ENCODE data around the gene COL10A1.
"Not testable (repeated sequence)": the region's sequence is repeated elsewhere in the genome, so short reads cannot be mapped to it uniquely, and the experiment has no call there.

The COL10A1 gene

GRCh38 chr6:116096048-116096759 lies 29.7 kb downstream of the COL10A1 start:
- H4K91ac ChIP-seq (ENCODE audit: low read depth, low read length); H2BK120ac ChIP-seq (ENCODE audit: insufficient read depth, low read length, poor library complexity); H3K79me1 ChIP-seq (ENCODE audit: low read length); H2AK5ac ChIP-seq (ENCODE audit: low read length); DNase-seq; H4K12ac ChIP-seq (ENCODE audit: low read depth, low read length); H3K27me3 ChIP-seq (ENCODE audit: insufficient read depth, low read length); H3K23ac ChIP-seq (ENCODE audit: low read length); H3K14ac ChIP-seq (ENCODE audit: low read length); H2BK5ac ChIP-seq (ENCODE audit: low read depth, low read length, poor library complexity); H3K79me2 ChIP-seq (ENCODE audit: control insufficient read depth, insufficient read depth, low read length, poor library complexity); H2BK12ac ChIP-seq (ENCODE audit: low read length); H3K27ac ChIP-seq (ENCODE audit: low read depth, low read length); H3K9me3 ChIP-seq (ENCODE audit: insufficient read depth, low read depth, low read length); H3K4me2 ChIP-seq (ENCODE audit: low read length); H3K4me1 ChIP-seq (ENCODE audit: control insufficient read depth in 1 of 2, insufficient read depth in 2 of 2, low read length in 2 of 2); H3K18ac ChIP-seq (ENCODE audit: low read length); H3K4ac ChIP-seq (ENCODE audit: low read depth, low read length); H3K4me3 ChIP-seq (ENCODE audit: low read depth, low read length); H2AFZ ChIP-seq (ENCODE audit: insufficient read depth, low read length, poor library complexity); H3K36me3 ChIP-seq (ENCODE audit: control insufficient read depth in 1 of 2, insufficient read depth in 2 of 2, low read length in 2 of 2); H4K8ac ChIP-seq (ENCODE audit: low read depth, low read length); H3K9ac ChIP-seq (ENCODE audit: low read length): not testable (repeated sequence)
- WGBS (ENCODE audit: extremely low coverage, insufficient coverage, insufficient read length): no CpG with 5 or more reads among the region's 9 CpGs

GRCh38 chr6:116094041-116094440 lies 31.9 kb downstream of the COL10A1 start:
- WGBS (ENCODE audit: extremely low coverage, insufficient coverage, insufficient read length): no CpG with 5 or more reads among the region's 7 CpGs
- no peaks in the 10 kb centered on the region for H3K27me3 ChIP-seq (ENCODE audit: insufficient read depth, low read length)
- H3K18ac ChIP-seq (ENCODE audit: low read length): no peak overlapping the region
- no peak overlapping the region for H3K4me3 ChIP-seq (ENCODE audit: low read depth, low read length)
- H3K23ac ChIP-seq (ENCODE audit: low read length): no peak overlapping the region
- H2AK5ac ChIP-seq (ENCODE audit: low read length): no peak overlapping the region
- no peak overlapping the region for H3K9ac ChIP-seq (ENCODE audit: low read length)
- H3K4me1 ChIP-seq (ENCODE audit: control insufficient read depth in 1 of 2, insufficient read depth in 2 of 2, low read length in 2 of 2): no peaks in the 10 kb centered on the region
- no peak overlapping the region for H2BK120ac ChIP-seq (ENCODE audit: insufficient read depth, low read length, poor library complexity)
- no peak overlapping the region for H4K91ac ChIP-seq (ENCODE audit: low read depth, low read length)
- H4K12ac ChIP-seq (ENCODE audit: low read depth, low read length): no peak overlapping the region
- DNase-seq: no peak
- no peaks in the 10 kb centered on the region for H3K9me3 ChIP-seq (ENCODE audit: insufficient read depth, low read depth, low read length)
- H3K4ac ChIP-seq (ENCODE audit: low read depth, low read length): no peak overlapping the region
- H4K8ac ChIP-seq (ENCODE audit: low read depth, low read length): no peak overlapping the region
- no peak overlapping the region for H3K27ac ChIP-seq (ENCODE audit: low read depth, low read length)
- H3K79me2 ChIP-seq (ENCODE audit: control insufficient read depth, insufficient read depth, low read length, poor library complexity): no peaks in the 10 kb centered on the region
- no peak overlapping the region for H2BK5ac ChIP-seq (ENCODE audit: low read depth, low read length, poor library complexity)
- no peak overlapping the region for H3K14ac ChIP-seq (ENCODE audit: low read length)
- no peak overlapping the region for H3K4me2 ChIP-seq (ENCODE audit: low read length)
- H2AFZ ChIP-seq (ENCODE audit: insufficient read depth, low read length, poor library complexity): no peak overlapping the region
- no peaks in the 10 kb centered on the region for H3K79me1 ChIP-seq (ENCODE audit: low read length)
- no peaks in the 10 kb centered on the region for H3K36me3 ChIP-seq (ENCODE audit: control insufficient read depth in 1 of 2, insufficient read depth in 2 of 2, low read length in 2 of 2)
- no peak overlapping the region for H2BK12ac ChIP-seq (ENCODE audit: low read length)

DNA sequence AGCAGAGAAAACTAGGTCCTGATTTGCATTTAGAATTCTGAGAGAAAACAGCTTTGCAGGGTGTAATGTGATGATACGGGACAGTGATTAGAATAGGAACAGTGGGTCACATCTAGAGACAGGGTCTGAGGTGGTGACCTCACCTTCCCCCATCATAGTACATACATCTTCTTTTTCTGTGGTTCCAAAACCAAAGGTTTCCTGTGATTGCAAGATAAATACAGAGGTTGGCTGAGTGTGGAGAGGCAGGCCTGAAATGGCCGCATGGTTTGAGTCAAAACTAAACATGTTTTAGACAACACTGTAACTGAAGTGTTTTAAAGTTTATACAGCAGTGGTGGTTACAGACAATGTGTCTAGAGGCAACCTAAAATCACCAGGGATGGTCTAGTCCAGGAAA lies 35.7 kb downstream of the COL10A1 start:
- Histone ChIP-seq H3K18ac (ENCODE audit: low read length) (no peak overlapping the region), H3K27me3 (ENCODE audit: insufficient read depth, low read length) (no peaks in the 10 kb centered on the region), H4K8ac (ENCODE audit: low read depth, low read length) (no peak overlapping the region), H3K4ac (ENCODE audit: low read depth, low read length) (no peak overlapping the region), H2BK12ac (ENCODE audit: low read length) (no peak overlapping the region), H3K4me3 (ENCODE audit: low read depth, low read length) (no peak overlapping the region), H3K9ac (ENCODE audit: low read length) (no peak overlapping the region), H4K12ac (ENCODE audit: low read depth, low read length) (no peak overlapping the region), H2BK5ac (ENCODE audit: low read depth, low read length, poor library complexity) (no peak overlapping the region), H4K91ac (ENCODE audit: low read depth, low read length) (no peak overlapping the region), H3K27ac (ENCODE audit: low read depth, low read length) (no peak overlapping the region), H2BK120ac (ENCODE audit: insufficient read depth, low read length, poor library complexity) (no peak overlapping the region), H3K9me3 (ENCODE audit: insufficient read depth, low read depth, low read length) (no peaks in the 10 kb centered on the region), H2AFZ (ENCODE audit: insufficient read depth, low read length, poor library complexity) (no peak overlapping the region), H3K4me2 (ENCODE audit: low read length) (no peak overlapping the region), H3K79me1 (ENCODE audit: low read length) (no peaks in the 10 kb centered on the region), H3K79me2 (ENCODE audit: control insufficient read depth, insufficient read depth, low read length, poor library complexity) (no peaks in the 10 kb centered on the region), H3K4me1 (ENCODE audit: control insufficient read depth in 1 of 2, insufficient read depth in 2 of 2, low read length in 2 of 2) (peaks cover 2 to 4% of the 10 kb centered on the region in 2 experiments), H3K23ac (ENCODE audit: low read length) (no peak overlapping the region), H3K14ac (ENCODE audit: low read length) (no peak overlapping the region), H2AK5ac (ENCODE audit: low read length) (no peak overlapping the region), H3K36me3 (ENCODE audit: control insufficient read depth in 1 of 2, insufficient read depth in 2 of 2, low read length in 2 of 2) (no peaks in the 10 kb centered on the region)
- no CpG with 5 or more reads among the region's 2 CpGs for WGBS (ENCODE audit: extremely low coverage, insufficient coverage, insufficient read length)
- DNase-seq: no peak

- Histone ChIP-seq H3K23ac (ENCODE audit: low read length) (no peak overlapping the region), H3K27me3 (ENCODE audit: insufficient read depth, low read length) (no peaks in the 10 kb centered on the region), H3K4ac (ENCODE audit: low read depth, low read length) (no peak overlapping the region), H3K79me1 (ENCODE audit: low read length) (no peaks in the 10 kb centered on the region), H2BK12ac (ENCODE audit: low read length) (no peak overlapping the region), H3K4me2 (ENCODE audit: low read length) (no peak overlapping the region), H4K8ac (ENCODE audit: low read depth, low read length) (no peak overlapping the region), H3K9me3 (ENCODE audit: insufficient read depth, low read depth, low read length) (no peaks in the 10 kb centered on the region), H2BK120ac (ENCODE audit: insufficient read depth, low read length, poor library complexity) (no peak overlapping the region), H3K79me2 (ENCODE audit: control insufficient read depth, insufficient read depth, low read length, poor library complexity) (no peaks in the 10 kb centered on the region), H4K91ac (ENCODE audit: low read depth, low read length) (no peak overlapping the region), H3K4me1 (ENCODE audit: control insufficient read depth in 1 of 2, insufficient read depth in 2 of 2, low read length in 2 of 2) (peaks cover 2 to 4% of the 10 kb centered on the region in 2 experiments), H2BK5ac (ENCODE audit: low read depth, low read length, poor library complexity) (no peak overlapping the region), H3K14ac (ENCODE audit: low read length) (no peak overlapping the region), H2AK5ac (ENCODE audit: low read length) (no peak overlapping the region), H2AFZ (ENCODE audit: insufficient read depth, low read length, poor library complexity) (no peak overlapping the region), H3K18ac (ENCODE audit: low read length) (no peak overlapping the region), H3K27ac (ENCODE audit: low read depth, low read length) (no peak overlapping the region), H3K36me3 (ENCODE audit: control insufficient read depth in 1 of 2, insufficient read depth in 2 of 2, low read length in 2 of 2) (no peaks in the 10 kb centered on the region), H3K9ac (ENCODE audit: low read length) (no peak overlapping the region), H4K12ac (ENCODE audit: low read depth, low read length) (no peak overlapping the region), H3K4me3 (ENCODE audit: low read depth, low read length) (no peak overlapping the region)
- DNase-seq: no peak
Observed at GRCh38 chr6:116088946-116089345, 37.0 kb downstream of the COL10A1 start.
